Measurements from ENCODE around the gene NPTN.
"Not testable (repeated sequence)": the region's sequence is repeated elsewhere in the genome, so short reads cannot be mapped to it uniquely, and the experiment has no call there.

NPTN gene

GRCh38 chr15:73564255-73564654 is 68.9 kb downstream of the NPTN start:
- no peak for TF ChIP-seq POLR2A (IDR thresholded peaks at IDR 0.05; ENCODE audit: low read depth, low read length)
- DNase-seq (ENCODE audit: insufficient read length, low spot score), result peak; percentile 16
- FAIRE-seq, result peak; percentile 67

- DNase-seq (ENCODE audit: insufficient read length, low spot score) (no peak), FAIRE-seq (no peak)
- no peak for TF ChIP-seq POLR2A (IDR thresholded peaks at IDR 0.05; ENCODE audit: low read depth, low read length)
Measured at GRCh38 chr15:73560501-73561117, 72.6 kb downstream of the NPTN start.

- DNase-seq (ENCODE audit: insufficient read length, low spot score) (no peak), FAIRE-seq (no peak)
- no peak for TF ChIP-seq POLR2A (IDR thresholded peaks at IDR 0.05; ENCODE audit: low read depth, low read length)
Measured at GRCh38 chr15:73558529-73558928, 74.7 kb downstream of the NPTN start.

- no peak for TF ChIP-seq POLR2A (IDR thresholded peaks at IDR 0.05; ENCODE audit: low read depth, low read length)
- FAIRE-seq, result no peak
- no peak for DNase-seq (ENCODE audit: insufficient read length, low spot score)
Measured at GRCh38 chr15:73555080-73555479, 78.1 kb downstream of the NPTN start.

GRCh38 chr15:73550190-73550589 is 83.0 kb downstream of the NPTN start:
- TF ChIP-seq POLR2A (IDR thresholded peaks at IDR 0.05; ENCODE audit: low read depth, low read length), result no peak
- DNase-seq (ENCODE audit: insufficient read length, low spot score) (no peak), FAIRE-seq (no peak)

- not testable (repeated sequence) for FAIRE-seq; DNase-seq (ENCODE audit: insufficient read length, low spot score)
Measured at GRCh38 chr15:73548925-73549324, 84.3 kb downstream of the NPTN start.

- no peak for TF ChIP-seq POLR2A (IDR thresholded peaks at IDR 0.05; ENCODE audit: low read depth, low read length)
- FAIRE-seq (no peak), DNase-seq (ENCODE audit: insufficient read length, low spot score) (no peak)
Measured at GRCh38 chr15:73541479-73541878, 91.7 kb downstream of the NPTN start.

GRCh38 chr15:73540161-73540560 is 93.0 kb downstream of the NPTN start:
- FAIRE-seq (no peak), DNase-seq (ENCODE audit: insufficient read length, low spot score) (no peak)
- no peak for TF ChIP-seq POLR2A (IDR thresholded peaks at IDR 0.05; ENCODE audit: low read depth, low read length)

DNA sequence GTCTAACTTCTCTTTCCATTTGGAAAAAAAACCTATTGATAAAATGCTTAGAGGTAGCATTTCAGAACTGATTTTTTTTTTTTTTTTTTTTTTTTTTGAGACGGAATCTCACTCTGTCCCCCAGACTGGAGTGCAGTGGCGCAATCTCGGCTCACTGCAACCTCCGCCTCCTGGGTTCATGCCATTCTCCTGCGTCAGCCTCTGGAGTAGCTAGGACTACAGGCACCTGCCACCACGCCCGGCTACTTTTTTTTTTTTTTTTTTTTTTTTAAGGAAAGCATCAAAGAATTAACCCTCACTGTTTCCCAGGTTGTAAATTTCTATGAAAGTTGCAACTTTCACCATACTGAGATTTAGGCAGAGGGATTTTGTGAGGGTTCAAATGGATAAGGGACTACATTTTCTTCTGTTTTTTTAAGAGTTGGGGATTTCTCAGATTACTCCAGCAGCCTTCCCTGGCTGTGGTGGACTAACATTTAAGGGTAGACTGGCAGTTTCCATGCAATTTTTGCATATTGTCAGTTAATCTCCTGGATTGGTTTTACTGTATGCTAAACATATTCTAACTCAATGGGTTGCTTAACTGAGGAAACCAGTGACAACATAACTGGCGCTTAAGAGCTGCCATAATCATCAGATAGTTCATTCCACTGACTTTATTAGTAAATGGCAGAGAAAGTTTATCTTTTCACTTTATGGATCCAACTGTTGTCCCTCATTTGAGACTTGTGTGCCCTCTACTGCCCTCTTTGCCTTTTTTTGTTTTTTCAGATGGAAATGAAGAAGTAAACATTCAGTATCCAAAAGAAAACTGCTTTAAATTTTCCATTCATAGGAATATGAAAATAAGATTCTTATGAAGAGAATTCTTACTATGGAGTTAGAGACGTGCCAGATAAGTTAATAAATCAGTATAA is 93.7 kb downstream of the NPTN start:
- DNase-seq (ENCODE audit: insufficient read length, low spot score) (no peak), FAIRE-seq (no peak)
- no peak for TF ChIP-seq POLR2A (IDR thresholded peaks at IDR 0.05; ENCODE audit: low read depth, low read length)

GRCh38 chr15:73538563-73539211 is 94.5 kb downstream of the NPTN start:
- FAIRE-seq, result no peak
- TF ChIP-seq POLR2A (IDR thresholded peaks at IDR 0.05; ENCODE audit: low read depth, low read length), result no peak
- no peak for DNase-seq (ENCODE audit: insufficient read length, low spot score)

DNA sequence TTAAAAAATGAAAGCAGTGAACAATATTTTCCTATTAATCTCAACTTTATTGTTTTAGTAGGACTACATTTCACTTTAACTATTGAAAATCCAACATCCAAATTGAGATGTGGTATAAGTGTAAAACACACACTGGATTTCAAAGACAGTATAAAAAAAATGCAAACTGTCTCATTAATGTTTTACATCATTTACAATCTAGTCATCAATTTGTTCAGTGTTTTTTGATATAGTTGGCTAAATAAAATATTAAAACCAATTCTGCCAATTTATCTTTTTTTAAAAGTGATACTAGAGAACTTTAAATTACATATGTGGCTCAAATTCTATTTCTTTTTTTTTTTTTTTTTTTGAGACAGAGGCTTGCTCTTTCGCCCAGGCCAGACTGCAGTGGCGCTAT is 95.1 kb downstream of the NPTN start:
- TF ChIP-seq POLR2A (IDR thresholded peaks at IDR 0.05; ENCODE audit: low read depth, low read length), result no peak
- FAIRE-seq, result no peak
- no peak for DNase-seq (ENCODE audit: insufficient read length, low spot score)

GRCh38 chr15:73530649-73531048 is 102.5 kb downstream of the NPTN start:
- no peak for FAIRE-seq
- DNase-seq (ENCODE audit: insufficient read length, low spot score), result no peak
- no peak for TF ChIP-seq POLR2A (IDR thresholded peaks at IDR 0.05; ENCODE audit: low read depth, low read length)

GRCh38 chr15:73527598-73527997 is 105.6 kb downstream of the NPTN start:
- TF ChIP-seq POLR2A (IDR thresholded peaks at IDR 0.05; ENCODE audit: low read depth, low read length), result no peak
- no peak for FAIRE-seq
- no peak for DNase-seq (ENCODE audit: insufficient read length, low spot score)

DNA sequence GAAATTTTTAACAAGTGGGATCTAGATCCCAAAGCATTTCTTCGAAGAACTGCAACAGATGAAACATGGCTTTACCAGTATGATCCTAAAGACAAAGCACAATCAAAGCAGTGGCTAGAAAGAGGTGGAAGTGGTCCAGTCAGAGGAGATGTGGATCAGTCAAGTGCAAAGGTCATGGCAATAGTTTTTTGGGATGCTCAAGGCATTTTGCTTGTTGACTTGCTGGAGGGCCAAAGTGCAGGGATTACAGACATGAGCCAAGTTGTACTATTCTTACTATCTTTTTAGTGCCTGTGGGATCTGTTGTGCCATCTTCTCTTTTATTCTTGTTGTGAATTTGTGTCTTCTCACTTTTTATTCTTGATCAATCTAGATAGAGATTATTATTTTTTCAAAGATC is 108.3 kb downstream of the NPTN start:
- no peak for DNase-seq (ENCODE audit: insufficient read length, low spot score)
- TF ChIP-seq POLR2A (IDR thresholded peaks at IDR 0.05; ENCODE audit: low read depth, low read length), result no peak
- no peak for FAIRE-seq

Data from H54 (cell line).